AG04449 (cell line): Measurements from ENCODE around the gene TMEM132E.

Experiments used
- CTCF ChIA-PET: fragments of 350-600 bp; formaldehyde crosslinking; extraction: SDS; loops from one replicate; lab custom pipeline; 2021; ENCODE audit warnings: antibody characterized with exemption; lab: Yijun Ruan, JAX
- POLR2A ChIA-PET: fragments of 400-600, 350-600 bp; formaldehyde crosslinking; extraction: SDS; loops from one replicate; lab custom pipeline; 2020; ENCODE audit warnings: antibody characterized with exemption, inconsistent platforms; lab: Yijun Ruan, JAX
- DNase-seq: peaks from one replicate; pipeline ENCODE4 v3.0.0-alpha.2; 2010; ENCODE audit warnings: low read depth, low spot score
- H3K4me3 ChIP-seq: 2 replicates; pipeline ENCODE4 v1.5.1; 2011; ENCODE audit warnings: low read depth, mild to moderate bottlenecking, control low read depth, low read length
- CTCF ChIP-seq: IDR thresholded peaks from one replicate; pipeline ENCODE4 v1.5.1; 2011; ENCODE audit warnings: mild to moderate bottlenecking, moderate library complexity, low read length, control low read depth, inconsistent platforms; ENCODE audit not compliant: insufficient read depth; ENCODE audit errors: missing control alignments

Gene TMEM132E

GRCh38 chr17:34606763-34607162, 27.4 kb downstream of the TMEM132E start:
- DNase-seq: no peak
- POLR2A ChIA-PET: no interaction called here
- CTCF ChIA-PET: interaction anchor here (0.8 kb wide), 1 partner anchor 10 kb away, joined by 3 read pairs; no protein-coding TSS in a partner anchor
- no peak for TF ChIP-seq CTCF
- no peak overlapping the region for H3K4me3 ChIP-seq

- no peak for DNase-seq
- ChIA-PET CTCF (no interaction called here), POLR2A (no interaction called here)
- no peak for TF ChIP-seq CTCF
- H3K4me3 ChIP-seq: no peak overlapping the region
Observed at GRCh38 chr17:34607917-34608316, 28.5 kb downstream of the TMEM132E start.

GRCh38 chr17:34609210-34609609, 29.8 kb downstream of the TMEM132E start:
- TF ChIP-seq CTCF: no peak
- CTCF ChIA-PET: no interaction called here
- no peak for DNase-seq
- H3K4me3 ChIP-seq: no peak overlapping the region
- POLR2A ChIA-PET: no interaction called here

GRCh38 chr17:34610039-34610438, 30.7 kb downstream of the TMEM132E start:
- ChIA-PET CTCF (no interaction called here), POLR2A (no interaction called here)
- no peak overlapping the region for H3K4me3 ChIP-seq
- TF ChIP-seq CTCF: no peak
- DNase-seq: no peak

- no peak for DNase-seq
- H3K4me3 ChIP-seq: no peak overlapping the region
- ChIA-PET CTCF (no interaction called here), POLR2A (no interaction called here)
- no peak for TF ChIP-seq CTCF
Observed at GRCh38 chr17:34610506-34610905, 31.1 kb downstream of the TMEM132E start.

GRCh38 chr17:34613064-34614019, 34.0 kb downstream of the TMEM132E start:
- ChIA-PET POLR2A (no interaction called here), CTCF (no interaction called here)
- DNase-seq: no peak
- TF ChIP-seq CTCF: no peak
- H3K4me3 ChIP-seq: no peak overlapping the region
